ENCODE data around the gene NCAPG.

NCAPG gene

GRCh38 chr4:17805580-17806155 lies 5.1 kb upstream of the NCAPG start:
- Histone ChIP-seq H3K4me3 (ENCODE audit: low read length) (no peak overlapping the region), H3K4me1 (ENCODE audit: insufficient read depth, low read length) (peaks cover 21% of the 10 kb centered on the region), H3K36me3 (ENCODE audit: insufficient read depth, low read length) (peaks cover 74% of the 10 kb centered on the region), H3K9me3 (ENCODE audit: insufficient read depth, low read depth, low read length) (no peaks in the 10 kb centered on the region), H3K27ac (ENCODE audit: low read depth, low read length) (no peak overlapping the region), H3K9ac (ENCODE audit: low read depth, low read length) (no peak overlapping the region), H3K27me3 (ENCODE audit: insufficient read depth, low read length) (no peaks in the 10 kb centered on the region)
- WGBS: 100% methylated on average over 2 of the region's 3 CpGs

- Histone ChIP-seq H3K9ac (ENCODE audit: low read depth, low read length) (no peak overlapping the region), H3K4me3 (ENCODE audit: low read length) (peak overlapping the region; percentile 85; the same call in 1 of the 2 replicates)
These were observed 3.3 kb upstream of the NCAPG start for GRCh38 chr4:17807446-17807845.

GRCh38 chr4:17809667-17810066 lies 1.1 kb upstream of the NCAPG start:
- peaks cover 57% of the 10 kb centered on the region for H3K36me3 ChIP-seq (ENCODE audit: insufficient read depth, low read length)
- H3K4me1 ChIP-seq (ENCODE audit: insufficient read depth, low read length): peaks cover 21% of the 10 kb centered on the region
- H3K27me3 ChIP-seq (ENCODE audit: insufficient read depth, low read length): no peaks in the 10 kb centered on the region
- peak overlapping the region; percentile 96 for H3K9ac ChIP-seq (ENCODE audit: low read depth, low read length)
- H3K9me3 ChIP-seq (ENCODE audit: insufficient read depth, low read depth, low read length): no peaks in the 10 kb centered on the region
- no peak overlapping the region; the same call in 1 of the 2 replicates for H3K27ac ChIP-seq (ENCODE audit: low read depth, low read length)
- peak overlapping the region; percentile 85 for H3K4me3 ChIP-seq (ENCODE audit: low read length)
- 4% methylated on average over 6 of the region's 7 CpGs for WGBS

More at GRCh38 chr4:17807446-17807845, 3.3 kb upstream of the NCAPG start:
- no peaks in the 10 kb centered on the region for H3K9me3 ChIP-seq (ENCODE audit: insufficient read depth, low read depth, low read length)
- no peaks in the 10 kb centered on the region for H3K27me3 ChIP-seq (ENCODE audit: insufficient read depth, low read length)
- peaks cover 21% of the 10 kb centered on the region for H3K4me1 ChIP-seq (ENCODE audit: insufficient read depth, low read length)
- H3K27ac ChIP-seq (ENCODE audit: low read depth, low read length): no peak overlapping the region
- 92% methylated on average over 6 of the region's 6 CpGs for WGBS
- peaks cover 60% of the 10 kb centered on the region for H3K36me3 ChIP-seq (ENCODE audit: insufficient read depth, low read length)

GRCh38 chr4:17811078-17811603 lies 362 bp downstream of the NCAPG start:
- Histone ChIP-seq H3K9ac (ENCODE audit: low read depth, low read length) (peak overlapping the region; percentile 96), H3K27ac (ENCODE audit: low read depth, low read length) (peak overlapping the region; percentile 82), H3K4me3 (ENCODE audit: low read length) (peak overlapping the region; percentile 85), H3K4me1 (ENCODE audit: insufficient read depth, low read length) (peaks cover 21% of the 10 kb centered on the region), H3K36me3 (ENCODE audit: insufficient read depth, low read length) (peaks cover 57% of the 10 kb centered on the region), H3K9me3 (ENCODE audit: insufficient read depth, low read depth, low read length) (no peaks in the 10 kb centered on the region), H3K27me3 (ENCODE audit: insufficient read depth, low read length) (no peaks in the 10 kb centered on the region)
- under 1% methylated on average over 48 of the region's 48 CpGs for WGBS

GRCh38 chr4:17812125-17812524 lies 1.3 kb downstream of the NCAPG start:
- H3K4me3 ChIP-seq (ENCODE audit: low read length): peak overlapping the region; percentile 85
- no peaks in the 10 kb centered on the region for H3K27me3 ChIP-seq (ENCODE audit: insufficient read depth, low read length)
- WGBS: 25% methylated on average over 3 of the region's 3 CpGs
- no peak overlapping the region; the same call in 1 of the 2 replicates for H3K27ac ChIP-seq (ENCODE audit: low read depth, low read length)
- peak overlapping the region; percentile 96 for H3K9ac ChIP-seq (ENCODE audit: low read depth, low read length)
- peaks cover 58% of the 10 kb centered on the region for H3K36me3 ChIP-seq (ENCODE audit: insufficient read depth, low read length)
- peaks cover 13% of the 10 kb centered on the region for H3K4me1 ChIP-seq (ENCODE audit: insufficient read depth, low read length)
- no peaks in the 10 kb centered on the region for H3K9me3 ChIP-seq (ENCODE audit: insufficient read depth, low read depth, low read length)

- Histone ChIP-seq H3K9ac (ENCODE audit: low read depth, low read length) (peak overlapping the region; percentile 96; the same call in 1 of the 2 replicates), H3K4me3 (ENCODE audit: low read length) (peak overlapping the region; percentile 85), H3K27me3 (ENCODE audit: insufficient read depth, low read length) (no peaks in the 10 kb centered on the region), H3K9me3 (ENCODE audit: insufficient read depth, low read depth, low read length) (no peaks in the 10 kb centered on the region), H3K4me1 (ENCODE audit: insufficient read depth, low read length) (peaks cover 6% of the 10 kb centered on the region), H3K36me3 (ENCODE audit: insufficient read depth, low read length) (peaks cover 58% of the 10 kb centered on the region), H3K27ac (ENCODE audit: low read depth, low read length) (no peak overlapping the region)
- 86% methylated on average over 3 of the region's 3 CpGs for WGBS
These were observed 2.0 kb downstream of the NCAPG start for GRCh38 chr4:17812801-17813200.

GRCh38 chr4:17814140-17814539 lies 3.4 kb downstream of the NCAPG start:
- Histone ChIP-seq H3K36me3 (ENCODE audit: insufficient read depth, low read length) (peaks cover 63% of the 10 kb centered on the region), H3K4me1 (ENCODE audit: insufficient read depth, low read length) (no peaks in the 10 kb centered on the region), H3K27me3 (ENCODE audit: insufficient read depth, low read length) (no peaks in the 10 kb centered on the region), H3K9me3 (ENCODE audit: insufficient read depth, low read depth, low read length) (no peaks in the 10 kb centered on the region), H3K4me3 (ENCODE audit: low read length) (no peak overlapping the region), H3K9ac (ENCODE audit: low read depth, low read length) (no peak overlapping the region), H3K27ac (ENCODE audit: low read depth, low read length) (no peak overlapping the region)
- 97% methylated on average over 3 of the region's 3 CpGs for WGBS

GRCh38 chr4:17816142-17816541 lies 5.4 kb downstream of the NCAPG start:
- WGBS: 96% methylated on average over 12 of the region's 12 CpGs
- Histone ChIP-seq H3K27me3 (ENCODE audit: insufficient read depth, low read length) (no peaks in the 10 kb centered on the region), H3K9me3 (ENCODE audit: insufficient read depth, low read depth, low read length) (no peaks in the 10 kb centered on the region), H3K4me1 (ENCODE audit: insufficient read depth, low read length) (no peaks in the 10 kb centered on the region), H3K36me3 (ENCODE audit: insufficient read depth, low read length) (peaks cover 78% of the 10 kb centered on the region), H3K27ac (ENCODE audit: low read depth, low read length) (no peak overlapping the region), H3K4me3 (ENCODE audit: low read length) (no peak overlapping the region), H3K9ac (ENCODE audit: low read depth, low read length) (no peak overlapping the region)

GRCh38 chr4:17817027-17817426 lies 6.2 kb downstream of the NCAPG start:
- Histone ChIP-seq H3K9me3 (ENCODE audit: insufficient read depth, low read depth, low read length) (no peaks in the 10 kb centered on the region), H3K9ac (ENCODE audit: low read depth, low read length) (no peak overlapping the region), H3K27me3 (ENCODE audit: insufficient read depth, low read length) (no peaks in the 10 kb centered on the region), H3K4me1 (ENCODE audit: insufficient read depth, low read length) (no peaks in the 10 kb centered on the region), H3K4me3 (ENCODE audit: low read length) (no peak overlapping the region), H3K36me3 (ENCODE audit: insufficient read depth, low read length) (peaks cover 79% of the 10 kb centered on the region), H3K27ac (ENCODE audit: low read depth, low read length) (no peak overlapping the region)
- WGBS: 96% methylated on average over 5 of the region's 5 CpGs

- Histone ChIP-seq H3K4me1 (ENCODE audit: insufficient read depth, low read length) (peaks cover 19% of the 10 kb centered on the region), H3K36me3 (ENCODE audit: insufficient read depth, low read length) (peaks cover 86% of the 10 kb centered on the region), H3K9ac (ENCODE audit: low read depth, low read length) (no peak overlapping the region), H3K4me3 (ENCODE audit: low read length) (no peak overlapping the region), H3K27me3 (ENCODE audit: insufficient read depth, low read length) (no peaks in the 10 kb centered on the region), H3K27ac (ENCODE audit: low read depth, low read length) (no peak overlapping the region), H3K9me3 (ENCODE audit: insufficient read depth, low read depth, low read length) (no peaks in the 10 kb centered on the region)
- no CpG with 5 or more reads among the region's 1 CpG for WGBS
These were observed 13.3 kb downstream of the NCAPG start for GRCh38 chr4:17823871-17824669.

- no peaks in the 10 kb centered on the region for H3K4me1 ChIP-seq (ENCODE audit: insufficient read depth, low read length)
- no peak overlapping the region for H3K27ac ChIP-seq (ENCODE audit: low read depth, low read length)
- H3K4me3 ChIP-seq (ENCODE audit: low read length): no peak overlapping the region
- H3K9me3 ChIP-seq (ENCODE audit: insufficient read depth, low read depth, low read length): peaks cover 13% of the 10 kb centered on the region
- WGBS: 92% methylated on average over 2 of the region's 2 CpGs
- H3K36me3 ChIP-seq (ENCODE audit: insufficient read depth, low read length): peaks cover 70% of the 10 kb centered on the region
- H3K27me3 ChIP-seq (ENCODE audit: insufficient read depth, low read length): no peaks in the 10 kb centered on the region
- H3K9ac ChIP-seq (ENCODE audit: low read depth, low read length): no peak overlapping the region
These were observed 35.5 kb downstream of the NCAPG start for GRCh38 chr4:17846266-17846665.
